Liver (tissue), 5 donors: ENCODE measurements around the gene ASNSD1. TPM values are rescaled to one million over a fixed set of nuclear protein-coding genes. Genes with fewer than 3 reads are reported as not detected.

Source experiments
- JUND ChIP-seq, 2 donors: IDR thresholded peaks; 2 replicates each; pipeline ENCODE4 v1.6.1; 2016; ENCODE audit warnings: antibody characterized with exemption in 2 of 2
- MAX ChIP-seq: IDR thresholded peaks from 2 replicates; pipeline ENCODE4 v1.6.1; 2016; ENCODE audit warnings: antibody characterized with exemption
- NR2F2 ChIP-seq: IDR thresholded peaks from 2 replicates; pipeline ENCODE4 v1.6.1; 2016; ENCODE audit warnings: antibody characterized with exemption
- RAD21 ChIP-seq, 2 donors: IDR thresholded peaks; 2 replicates each; pipeline ENCODE4 v1.6.1; 2016; ENCODE audit warnings: antibody characterized with exemption in 2 of 2, mild to moderate bottlenecking in 2 of 2
- SP1 ChIP-seq: IDR thresholded peaks from 2 replicates; pipeline ENCODE4 v1.6.1; 2018; ENCODE audit warnings: antibody characterized with exemption, mild to moderate bottlenecking
- TAF1 ChIP-seq: conservative IDR thresholded peaks from 2 replicates; pipeline ENCODE4 v1.6.1; 2016; ENCODE audit warnings: antibody characterized with exemption, mild to moderate bottlenecking
- YY1 ChIP-seq: IDR thresholded peaks from 2 replicates; pipeline ENCODE4 v1.6.1; 2016; ENCODE audit warnings: antibody characterized with exemption, mild to moderate bottlenecking
- ZBTB33 ChIP-seq: IDR thresholded peaks from 2 replicates; pipeline ENCODE4 v1.6.1; 2016; ENCODE audit warnings: antibody characterized with exemption
- polyA plus RNA-seq, 2 donors: library from polyadenylated mRNA; stranded (reverse) in 1 of 2; unstranded in 1 of 2; fragments of 200-250 nt in 1 of 2; fragments of >200 nt in 1 of 2; fragmentation: Nextera tagmentation in 1 of 2; extraction: Ambion mirVana in 1 of 2; gene quantifications; one replicate each; pipeline versions ENCODE4 v1.2.1 to v1.2.3, GENCODE V29; 2013 to 2015
- total RNA-seq, 2 donors: library from RNA; depleted of rRNA; stranded (reverse); fragments of >200 nt; gene quantifications; one replicate each; pipeline ENCODE4 v1.2.3, GENCODE V29; 2014
- donor health status: healthy.
- donor health status: healthy.
- donor health status: healthy.

ASNSD1 gene
- total and polyA plus RNA-seq, 4 donors = 19.8 to 33.0 (median 25.5) TPM

GRCh38 chr2:189719571-189719970, 58.3 kb downstream of the ASNSD1 start (continued):
- no peak for TF ChIP-seq NR2F2
- no peak for TF ChIP-seq JUND (IDR thresholded peaks at IDR 0.05)
- TF ChIP-seq ZBTB33 = no peak
- TF ChIP-seq SP1 = no peak
- TF ChIP-seq RAD21 (IDR thresholded peaks at IDR 0.05) = no peak
- TF ChIP-seq MAX = no peak
- TF ChIP-seq TAF1 = no peak
- no peak for TF ChIP-seq YY1

Other genes starting within 250 kb of the ASNSD1 start
- 10 to 100 TPM; 21.7 to 24.5 TPM for gene WDR75, start 220.0 kb upstream of the ASNSD1 start, total RNA-seq
- 1 to 10 TPM; 7.9 to 8.5 TPM for gene WDR75, start 220.0 kb upstream of the ASNSD1 start, polyA plus RNA-seq
- 100 to 1,000 TPM; 231 to 572 TPM for gene SLC40A1, start 80.7 kb upstream of the ASNSD1 start, total RNA-seq
- 100 to 1,000 TPM in 1 of 2 donors, 10 to 100 TPM in 1; 97.4 to 105 TPM for gene SLC40A1, start 80.7 kb upstream of the ASNSD1 start, polyA plus RNA-seq
- gene ANKAR, start 13.2 kb downstream of the ASNSD1 start, total RNA-seq = 1 to 10 TPM; 3.6 to 8.4 TPM
- gene ANKAR, start 13.2 kb downstream of the ASNSD1 start, polyA plus RNA-seq = 1 to 10 TPM in 1 of 2 donors, under 1 TPM in 1; 0.46 to 5.0 TPM
- 1 to 10 TPM; 5.4 to 5.6 TPM for gene OSGEPL1, start 101.3 kb downstream of the ASNSD1 start, total RNA-seq
- 1 to 10 TPM; 2.9 to 5.3 TPM for gene OSGEPL1, start 101.3 kb downstream of the ASNSD1 start, polyA plus RNA-seq
- gene ORMDL1, start 122.9 kb downstream of the ASNSD1 start, total RNA-seq = 10 to 100 TPM; 24.0 to 44.4 TPM
- gene ORMDL1, start 122.9 kb downstream of the ASNSD1 start, polyA plus RNA-seq = 10 to 100 TPM; 22.1 to 64.9 TPM
- gene PMS1, start 123.0 kb downstream of the ASNSD1 start, total RNA-seq = 10 to 100 TPM in 1 of 2 donors, 1 to 10 TPM in 1; 9.8 to 19.2 TPM
- gene PMS1, start 123.0 kb downstream of the ASNSD1 start, polyA plus RNA-seq = 1 to 10 TPM; 3.0 to 7.6 TPM